ENCODE data around the gene GALNS.

DNA sequence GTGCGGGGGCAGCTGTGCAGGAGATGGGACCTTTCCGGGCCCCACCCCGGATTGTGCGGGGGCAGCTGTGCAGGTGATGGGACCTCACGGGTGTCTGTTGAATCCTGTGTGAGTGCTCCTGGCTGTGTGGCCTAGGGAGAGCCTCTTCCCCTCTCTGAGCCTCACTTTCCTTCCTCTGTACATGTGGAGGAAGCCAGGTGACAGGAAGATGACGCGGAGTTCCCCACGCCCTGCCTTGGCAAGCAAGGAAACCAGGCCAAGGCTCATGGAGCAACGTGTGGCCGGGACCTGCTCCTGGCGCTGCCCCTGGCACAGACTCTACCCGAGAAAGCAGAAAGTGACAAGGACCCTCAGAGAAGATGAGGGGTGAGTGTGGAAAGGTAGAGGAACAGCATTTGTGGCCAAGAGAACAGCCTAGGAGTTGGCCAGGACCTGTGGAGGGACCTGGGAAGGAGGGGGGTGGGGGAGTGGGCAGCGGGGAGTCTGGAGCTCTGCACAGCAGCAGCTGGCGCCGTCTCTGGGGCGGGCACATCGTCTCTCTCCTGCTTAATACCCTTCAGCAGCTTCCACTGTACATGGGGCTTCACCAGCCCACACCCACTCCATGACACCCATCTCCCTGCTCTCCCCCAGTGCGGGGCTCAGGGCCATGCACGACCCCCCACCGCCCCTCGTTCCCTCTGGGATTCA, 48.1 kb upstream of the GALNS start:
- TF ChIP-seq CTCF (IDR thresholded peaks at IDR 0.05) (no peak), POLR2AphosphoS5 (IDR thresholded peaks at IDR 0.05) (no peak), POLR2A (IDR thresholded peaks at IDR 0.05) (no peak)
